DMS53 treated with DMSO at 0.1 percent for 48 hours (cell line): ENCODE data around the gene ABHD15.
"Not testable (repeated sequence)": the region's sequence is repeated elsewhere in the genome, so short reads cannot be mapped to it uniquely, and the experiment has no call there.

Source experiments
- DNase-seq: peaks from one replicate; lab custom pipeline; 2025; ENCODE audit not compliant: unreplicated experiment; lab: John Stamatoyannopoulos, UW

Gene ABHD15

GRCh38 chr17:29571486-29571882, 4.6 kb upstream of the ABHD15 start:
- DNase-seq = no peak

GRCh38 chr17:29570521-29570920, 3.7 kb upstream of the ABHD15 start:
- DNase-seq = no peak

GRCh38 chr17:29569245-29569950, 2.6 kb upstream of the ABHD15 start:
- no peak for DNase-seq

GRCh38 chr17:29568331-29569244, 1.8 kb upstream of the ABHD15 start, which contains the start of gene TP53I13:
Gene TP53I13, plus strand, starts transcription at chr17:29568701. Its CDS starts 58 bp downstream, at chr17:29568759.
- peak; percentile 68 for DNase-seq

GRCh38 chr17:29567554-29568330, 905 bp upstream of the ABHD15 start:
- no peak for DNase-seq

- no peak for DNase-seq
Measured at GRCh38 chr17:29567304-29567553, 392 bp upstream of the ABHD15 start.

GRCh38 chr17:29565643-29566472, 979 bp downstream of the ABHD15 start:
- peak; percentile 24 for DNase-seq

- no peak for DNase-seq
Measured at GRCh38 chr17:29563816-29564215, 3.0 kb downstream of the ABHD15 start.

- no peak for DNase-seq
Measured at GRCh38 chr17:29562615-29563014, 4.2 kb downstream of the ABHD15 start.

GRCh38 chr17:29561554-29562517, 5.0 kb downstream of the ABHD15 start:
- no peak for DNase-seq

GRCh38 chr17:29560316-29560715, 6.5 kb downstream of the ABHD15 start:
- no peak for DNase-seq

- no peak for DNase-seq
Measured at GRCh38 chr17:29559640-29560039, 7.2 kb downstream of the ABHD15 start.

- DNase-seq = not testable (repeated sequence)
Measured at GRCh38 chr17:29558139-29558538, 8.7 kb downstream of the ABHD15 start.

- no peak for DNase-seq
Measured at GRCh38 chr17:29557739-29558116, 9.1 kb downstream of the ABHD15 start.

- no peak for DNase-seq
Measured at GRCh38 chr17:29557085-29557738, 9.6 kb downstream of the ABHD15 start.

- peak; percentile 42 for DNase-seq
Measured at GRCh38 chr17:29555840-29556239, 11.0 kb downstream of the ABHD15 start.

GRCh38 chr17:29549177-29549923, 17.5 kb downstream of the ABHD15 start:
- DNase-seq = no peak

GRCh38 chr17:29546830-29547229, 20.0 kb downstream of the ABHD15 start:
- no peak for DNase-seq
